GM19467 (cell line): ENCODE measurements around the gene MIDN.
A peak's percentile ranks its signal among the peaks of the same experiment; 100 is the strongest.

Source experiments
- ATAC-seq: cut with Tn5 transposase; IDR thresholded peaks from one replicate; pipeline ENCODE4 v1.9.1; 2021; ENCODE audit warnings: mild to moderate bottlenecking, moderate library complexity; ENCODE audit not compliant: unreplicated experiment

MIDN gene

DNA sequence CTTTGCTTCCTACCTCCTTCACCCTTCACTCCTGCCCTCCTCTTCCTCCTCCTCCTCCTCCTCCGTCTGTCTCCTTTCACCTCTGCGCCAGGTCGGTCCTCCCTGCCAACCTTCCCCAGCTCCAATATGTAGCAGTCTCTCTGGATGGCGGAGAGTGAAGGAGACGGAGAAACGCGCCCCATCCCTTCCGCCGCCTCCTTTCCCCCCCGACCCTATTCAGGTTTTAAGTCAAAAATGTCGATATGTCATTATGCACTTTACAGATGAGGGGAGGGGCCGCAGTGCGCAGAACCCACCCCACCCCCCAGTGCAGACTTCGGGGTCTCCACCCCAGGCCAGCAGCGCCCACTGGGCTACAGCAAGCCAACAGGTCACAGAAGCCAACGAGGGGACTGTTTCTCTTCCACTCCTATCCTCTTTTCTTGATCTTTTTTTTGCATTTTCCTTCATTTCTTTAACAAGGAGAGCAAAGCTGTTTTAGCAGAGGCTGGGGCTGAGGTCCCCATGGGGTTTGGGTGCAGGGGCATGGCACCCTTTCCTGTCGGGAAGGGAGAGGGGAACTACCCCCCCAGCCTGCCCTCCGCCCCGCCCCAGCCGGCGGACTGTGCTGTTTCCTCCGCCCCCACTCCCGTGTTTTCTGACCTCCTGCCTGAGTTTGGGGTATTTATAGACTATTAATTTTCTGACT lies 9.2 kb downstream of the MIDN start:
- ATAC-seq = no peak

DNA sequence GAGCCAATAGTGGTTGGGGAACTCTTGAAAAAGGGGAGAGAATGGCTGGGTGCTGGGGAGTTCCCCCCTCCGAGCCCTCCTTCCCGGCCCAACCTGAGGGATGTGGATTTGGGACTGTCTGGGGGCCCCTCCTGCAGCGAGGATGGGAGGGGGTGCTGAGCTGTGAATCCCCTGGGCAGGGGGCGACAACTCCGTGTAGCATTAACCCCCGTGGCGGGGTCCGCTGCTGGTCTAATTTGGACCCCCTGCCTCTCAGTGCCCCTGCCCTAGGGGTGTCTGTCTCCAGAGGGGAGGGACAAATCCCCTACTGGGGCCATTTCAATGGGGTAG lies 9.7 kb downstream of the MIDN start:
- no peak for ATAC-seq

DNA sequence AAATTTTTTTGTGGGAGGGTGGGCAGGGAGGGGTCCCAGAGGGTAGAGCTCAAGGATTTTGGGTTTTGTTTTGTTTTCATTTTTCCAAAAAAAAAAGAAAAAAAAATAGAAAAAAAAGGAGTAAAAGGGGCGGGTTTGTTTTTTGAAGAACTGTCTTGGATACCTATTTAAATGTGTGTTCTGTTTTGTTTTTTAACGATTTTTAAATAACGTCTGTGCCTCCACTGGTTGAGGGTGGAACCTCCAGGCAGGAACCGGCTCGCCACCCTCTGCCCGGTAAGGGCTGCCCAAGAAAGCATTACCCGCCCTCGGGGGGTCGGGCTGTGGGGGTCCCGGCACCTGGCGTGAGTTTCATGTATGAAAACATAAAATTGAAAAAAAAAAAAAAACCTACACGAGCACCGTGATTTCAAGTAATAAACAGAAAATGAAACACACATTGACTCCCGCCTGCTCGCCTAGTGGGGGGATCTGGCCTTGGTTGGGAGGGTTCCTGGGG lies 10.4 kb downstream of the MIDN start:
- no peak for ATAC-seq

DNA sequence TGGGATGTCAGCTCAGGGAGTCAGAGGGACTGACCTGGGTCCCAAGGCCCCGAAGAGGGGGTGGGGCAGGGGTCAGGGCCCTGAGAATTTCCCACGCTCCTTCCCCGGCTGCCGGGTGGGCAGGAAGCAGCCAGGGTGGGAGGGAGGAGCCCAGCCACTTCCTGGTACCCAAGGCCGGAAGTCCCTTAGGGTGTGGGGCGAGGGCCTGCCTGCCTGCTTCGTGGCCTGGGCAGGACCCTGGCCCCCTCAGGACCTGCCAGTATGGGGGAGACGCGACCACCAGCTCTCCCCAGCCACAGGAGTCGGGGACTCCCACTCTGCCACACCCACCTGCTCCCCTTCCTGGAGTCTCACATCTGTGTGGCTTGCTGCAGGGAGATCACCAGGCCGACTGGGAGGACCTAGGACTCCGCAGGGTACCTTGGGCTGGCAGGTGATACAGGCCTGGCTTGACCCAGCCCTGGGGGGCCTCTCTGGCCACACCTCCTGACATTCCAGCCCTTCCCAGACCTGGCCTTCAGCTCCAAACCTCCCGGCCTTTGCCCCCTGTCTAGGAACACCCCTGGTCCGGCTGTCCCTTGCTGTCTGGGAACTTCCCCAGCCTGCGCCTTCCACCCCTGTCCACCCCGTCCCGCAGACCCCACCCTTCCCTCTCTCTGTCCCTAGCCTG lies 11.0 kb downstream of the MIDN start:
- no peak for ATAC-seq

DNA sequence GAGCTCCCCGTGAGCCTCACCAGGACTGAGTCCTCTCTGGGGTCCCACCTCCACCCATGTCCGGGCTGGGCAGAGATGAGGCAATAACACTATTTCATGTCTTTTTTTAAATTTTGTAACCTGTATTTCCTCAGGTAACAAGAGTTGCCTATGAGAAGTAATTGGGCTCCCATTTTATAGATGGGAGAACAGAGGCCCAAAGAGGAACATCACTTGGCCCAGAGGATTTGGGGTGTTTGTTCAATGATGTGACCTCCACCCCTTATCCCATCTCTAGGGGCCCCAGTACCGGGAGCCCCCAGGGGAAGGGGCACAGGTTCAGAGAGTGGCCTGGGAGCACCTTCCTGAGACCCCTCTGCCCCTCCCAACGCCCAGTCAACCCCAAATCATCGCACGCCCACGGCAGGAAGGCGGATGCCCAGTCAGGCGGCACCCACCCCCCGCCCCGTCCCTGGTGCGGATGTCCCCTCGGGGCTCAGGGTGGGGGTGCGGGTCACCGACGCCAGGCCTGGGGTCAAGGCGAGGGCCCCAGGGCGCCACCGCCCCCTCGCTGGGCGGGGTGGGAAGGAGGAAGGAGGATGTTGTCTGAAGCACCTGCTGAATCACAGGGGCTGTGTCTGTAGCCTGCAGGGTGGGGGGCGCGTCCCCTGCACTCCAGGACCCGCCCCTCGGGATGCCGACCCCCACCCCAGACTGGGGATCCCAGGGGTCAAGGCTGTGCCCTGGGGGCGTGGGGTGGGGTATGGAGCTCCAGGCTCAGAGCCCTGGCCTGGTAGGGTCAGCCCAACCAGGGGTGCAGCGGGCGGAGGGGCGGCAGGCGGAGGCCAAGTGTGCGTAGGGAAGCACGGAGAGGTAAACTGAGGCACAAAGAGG lies 11.7 kb downstream of the MIDN start:
- ATAC-seq = peak; percentile 4

DNA sequence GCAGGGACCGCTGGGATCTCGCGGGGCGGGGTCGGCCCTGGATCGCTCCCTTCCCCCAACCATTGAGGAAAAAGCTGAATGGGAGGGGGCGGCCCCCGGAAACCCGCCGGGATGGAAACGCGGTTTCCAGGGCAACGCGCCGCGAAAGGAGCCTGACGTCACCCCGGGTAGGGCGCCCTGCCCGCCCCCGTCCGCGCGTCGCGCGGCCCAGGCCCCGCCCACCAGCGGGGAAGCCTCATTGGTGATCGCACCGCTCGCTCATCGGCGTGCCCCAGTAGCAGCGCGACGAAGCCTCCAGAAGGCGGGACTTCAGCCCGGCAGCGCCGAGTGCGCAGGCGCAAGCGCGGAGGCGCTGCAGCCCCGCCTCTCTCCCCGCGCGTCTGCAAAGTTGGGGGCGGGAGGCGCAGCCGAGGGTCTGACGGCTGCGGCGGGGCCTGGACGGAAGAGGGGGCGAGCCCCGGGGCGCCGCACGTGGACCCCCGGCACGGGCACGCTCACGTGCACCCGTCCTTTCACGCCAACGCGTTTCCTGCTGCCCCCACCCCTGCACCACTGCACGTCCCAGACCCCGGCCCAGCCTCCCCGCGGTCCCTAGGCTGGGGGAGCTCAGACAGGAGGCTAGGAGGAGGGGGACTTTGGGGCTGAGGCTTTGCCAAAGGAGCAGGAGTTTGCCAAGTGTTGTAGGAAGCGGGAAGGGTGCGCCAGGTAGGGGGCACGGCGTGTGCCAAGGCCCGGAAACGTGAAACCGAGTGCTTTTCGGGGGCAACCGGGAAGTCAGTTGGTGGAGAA lies 12.6 kb downstream of the MIDN start:
- peak; percentile 44 for ATAC-seq

DNA sequence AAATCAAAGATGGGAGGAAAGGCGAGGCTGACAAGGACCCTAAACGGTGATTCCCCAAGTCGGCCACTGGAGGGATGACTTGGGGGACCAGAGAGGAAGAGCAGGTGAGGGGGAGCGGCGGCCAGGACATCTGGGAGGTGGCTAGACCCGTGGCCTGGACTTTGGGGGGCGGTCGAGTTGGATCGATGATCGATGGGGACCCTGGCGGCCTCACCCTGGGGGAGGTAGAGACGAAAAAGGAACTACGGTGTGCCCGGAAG lies 13.1 kb downstream of the MIDN start:
- ATAC-seq = no peak

DNA sequence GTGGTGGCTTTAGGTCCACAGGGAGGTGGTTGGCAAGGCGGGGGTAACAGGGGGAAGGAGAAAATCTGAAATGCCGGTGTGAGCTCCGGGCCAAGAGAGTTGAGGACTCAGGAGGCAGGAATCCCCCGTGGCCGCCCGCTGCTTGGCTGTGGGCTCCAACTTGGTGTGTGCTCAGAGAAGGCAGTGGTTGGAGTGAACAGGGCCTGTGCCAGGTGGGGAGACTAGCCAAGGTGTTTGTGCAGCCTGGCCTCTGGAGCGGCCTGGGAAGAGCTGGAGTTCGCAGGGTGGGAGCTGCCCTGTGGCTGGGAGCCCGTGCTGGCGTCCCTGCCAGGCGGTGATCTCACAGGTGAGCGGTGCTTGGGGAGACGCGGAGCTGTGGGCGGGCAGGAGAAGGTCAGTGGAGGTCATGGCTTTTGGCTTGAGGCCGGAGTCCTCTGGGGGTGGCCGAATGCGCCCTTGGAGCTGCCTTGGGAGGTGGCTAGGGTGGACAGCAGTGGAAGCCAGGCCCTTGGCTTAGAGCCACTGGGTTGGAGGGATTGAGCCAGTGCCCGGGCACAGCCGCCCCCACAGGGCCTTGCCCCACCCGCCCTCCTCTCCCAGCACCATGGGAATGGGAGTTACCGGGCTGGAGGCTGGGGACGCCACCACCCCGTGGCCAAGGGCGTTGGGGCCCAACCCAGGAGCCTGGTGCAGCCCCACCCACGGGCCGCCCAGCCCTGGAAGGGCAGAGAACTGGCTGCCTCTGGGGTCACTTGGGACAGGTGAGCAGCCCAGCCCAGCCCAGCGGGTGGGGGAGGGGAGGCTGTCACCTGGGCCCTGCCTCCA lies 13.6 kb downstream of the MIDN start:
- no peak for ATAC-seq

DNA sequence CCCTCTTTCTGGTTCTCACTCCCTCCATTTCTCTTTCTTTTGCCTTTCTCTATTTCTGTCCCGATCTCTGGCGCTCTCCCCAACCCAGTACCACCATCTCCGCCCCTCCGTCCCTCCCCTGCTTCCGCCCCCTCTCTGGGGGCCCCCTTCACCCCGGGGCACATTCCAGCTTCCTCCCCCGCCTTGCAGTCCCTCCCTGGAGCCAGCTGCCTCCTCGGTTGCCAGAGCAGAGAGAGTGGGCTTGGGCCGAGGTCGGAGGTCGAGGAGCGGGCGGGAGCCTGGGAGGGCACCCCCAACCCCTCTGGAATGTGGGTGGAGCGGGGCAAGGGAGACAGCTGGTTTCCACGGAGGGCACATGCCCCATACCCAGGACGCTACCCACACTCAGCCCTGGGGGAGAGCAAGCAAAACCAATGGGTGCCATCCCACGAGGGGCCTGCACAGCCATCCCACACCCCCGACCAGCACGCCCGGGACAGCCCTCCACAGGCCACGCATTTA lies 14.3 kb downstream of the MIDN start:
- no peak for ATAC-seq

DNA sequence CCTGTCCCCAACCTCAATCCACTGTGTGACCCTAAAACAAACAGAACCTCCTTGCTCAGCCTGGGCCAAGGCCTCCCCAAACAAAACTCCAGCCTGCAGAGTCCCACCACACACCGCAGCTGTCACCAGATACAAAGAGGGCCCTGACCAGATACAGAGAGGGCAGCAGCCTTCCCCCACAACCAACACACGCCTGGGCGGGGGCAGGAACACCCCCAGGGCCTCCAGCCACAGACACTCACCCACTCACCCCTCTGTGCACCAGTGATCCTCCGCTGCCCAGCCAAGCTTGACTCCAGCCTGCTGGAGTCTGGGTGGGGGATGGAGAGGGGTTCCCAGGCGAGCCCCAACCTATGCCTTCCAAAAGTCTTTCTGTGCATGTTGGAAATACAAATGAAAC lies 14.8 kb downstream of the MIDN start:
- no peak for ATAC-seq

DNA sequence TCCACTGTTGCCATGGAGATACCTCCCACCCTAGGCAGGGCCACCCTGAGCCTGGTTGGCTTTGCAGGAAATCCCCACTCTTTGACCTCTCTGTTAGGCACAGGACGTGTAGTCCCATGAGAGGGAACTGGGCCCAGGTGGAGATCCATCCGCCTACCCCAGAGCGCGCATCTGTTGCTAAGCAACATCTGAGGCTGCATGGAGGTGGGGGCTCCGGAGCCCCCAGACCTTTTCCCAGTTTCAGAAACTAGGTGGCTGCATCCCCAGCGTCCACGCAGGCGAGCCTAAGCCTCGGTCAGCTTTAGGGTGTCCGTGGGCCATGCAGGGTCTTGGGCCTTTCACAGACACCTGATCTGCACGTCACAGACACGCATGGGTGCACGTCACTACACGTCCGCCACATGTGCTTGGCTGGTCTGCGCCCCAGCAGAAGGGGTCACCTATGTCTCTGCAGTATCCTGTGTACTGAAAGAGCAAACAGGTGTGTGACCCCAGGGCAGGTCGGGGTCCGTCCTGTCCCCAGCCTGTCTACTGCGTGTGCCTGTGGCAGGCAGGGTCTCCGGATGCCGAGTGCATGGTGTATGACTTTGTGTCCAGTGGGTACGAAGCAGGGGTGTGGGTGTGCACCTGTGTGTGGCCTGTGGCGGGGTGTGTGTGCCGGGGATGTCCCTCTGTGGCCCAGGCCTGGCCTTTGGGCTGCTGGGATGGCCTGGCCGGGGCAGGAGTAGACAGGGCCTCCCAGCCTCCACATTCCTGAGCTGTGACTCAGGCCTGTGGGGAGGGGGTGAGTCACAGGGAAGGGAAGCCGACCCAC lies 16.6 kb downstream of the MIDN start:
- no peak for ATAC-seq

DNA sequence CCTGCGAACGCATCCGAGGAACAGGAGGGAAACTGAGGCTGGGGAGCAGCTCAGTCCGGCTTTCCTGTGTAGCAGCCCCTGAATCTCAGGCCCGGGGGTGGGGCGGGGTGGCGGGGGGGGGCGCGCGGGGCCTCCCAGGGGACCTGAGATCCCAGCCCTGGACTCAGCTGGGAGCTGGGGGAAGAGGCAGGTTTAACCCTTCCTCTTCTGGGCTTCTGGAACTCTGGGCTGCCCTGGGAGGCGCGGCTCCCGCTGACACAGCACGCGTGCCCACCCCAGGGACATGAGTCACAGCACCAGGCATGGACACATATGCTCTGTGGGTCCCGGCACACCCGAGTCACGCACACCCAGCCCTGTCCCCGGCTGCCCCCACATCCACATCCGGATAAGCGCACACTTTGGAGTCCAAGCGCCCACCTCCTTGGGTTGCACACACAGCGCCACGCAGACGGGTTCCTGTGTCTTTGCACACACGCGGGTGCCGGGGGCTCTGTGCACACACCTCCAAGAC lies 17.3 kb downstream of the MIDN start:
- no peak for ATAC-seq

DNA sequence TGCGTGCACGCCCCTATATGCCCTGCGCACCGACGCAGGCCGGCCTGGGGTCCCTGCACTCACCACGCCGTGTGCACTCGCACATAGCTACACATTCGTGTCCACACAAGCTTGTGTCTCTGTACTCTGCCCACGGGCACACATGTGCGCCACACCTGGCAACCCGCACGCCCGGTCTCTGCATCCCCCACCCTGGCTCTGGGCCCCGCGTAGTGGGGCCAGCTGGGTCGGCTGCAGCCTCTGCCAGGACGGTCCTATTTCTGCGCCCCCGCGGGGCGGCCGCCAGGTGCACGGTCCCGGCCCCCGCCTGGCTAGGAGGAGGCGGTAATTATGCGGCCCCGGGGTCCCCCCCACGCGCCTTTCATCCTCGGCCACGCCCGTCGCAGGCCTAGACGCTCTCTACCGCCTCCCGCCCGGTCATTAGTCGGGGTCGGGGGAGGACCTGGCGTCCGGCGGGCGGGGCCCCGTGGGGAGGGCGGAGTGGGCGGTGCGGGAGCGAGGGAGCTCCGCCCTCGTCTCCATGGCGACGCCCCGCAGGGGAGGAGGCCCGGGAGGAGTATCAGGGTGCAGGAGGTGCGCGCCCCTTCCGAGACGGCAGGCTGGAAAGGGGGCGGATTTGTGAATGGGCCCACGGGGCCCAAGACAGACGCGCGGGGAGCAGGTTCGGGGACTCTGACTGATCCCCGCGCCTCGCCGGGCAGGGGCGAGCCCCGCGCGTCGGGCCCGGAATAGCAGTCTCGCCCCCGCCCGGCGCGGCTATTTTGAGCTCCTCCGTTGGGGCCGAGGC lies 17.9 kb downstream of the MIDN start:
- ATAC-seq = no peak

DNA sequence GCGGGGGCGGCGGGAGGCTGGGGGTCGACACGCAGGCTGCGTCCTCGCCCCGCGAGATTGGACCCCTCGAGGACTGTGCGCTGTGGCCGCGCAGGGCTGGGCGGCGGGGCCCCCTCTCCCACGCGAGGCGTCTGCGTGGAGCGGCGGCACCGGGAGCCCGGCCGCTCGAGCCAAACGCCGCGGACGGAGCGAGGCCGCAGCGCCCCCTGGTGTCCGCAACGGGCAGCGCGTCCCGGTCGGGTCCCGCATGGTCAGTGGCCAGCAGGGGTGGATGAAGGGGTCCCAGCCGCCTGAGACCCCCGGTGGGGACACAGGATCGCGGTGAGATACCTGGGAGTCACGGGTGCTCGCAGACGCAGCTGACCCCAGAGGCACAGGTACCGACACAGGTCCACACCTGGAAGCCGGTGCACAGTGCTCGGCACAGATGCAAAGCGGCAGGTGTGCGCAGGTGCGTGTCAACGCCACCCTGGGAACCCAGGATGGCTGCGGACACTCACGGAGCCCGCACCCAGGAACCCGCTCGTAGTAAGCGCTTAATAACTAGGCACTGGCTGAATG lies 18.6 kb downstream of the MIDN start:
- ATAC-seq = no peak

DNA sequence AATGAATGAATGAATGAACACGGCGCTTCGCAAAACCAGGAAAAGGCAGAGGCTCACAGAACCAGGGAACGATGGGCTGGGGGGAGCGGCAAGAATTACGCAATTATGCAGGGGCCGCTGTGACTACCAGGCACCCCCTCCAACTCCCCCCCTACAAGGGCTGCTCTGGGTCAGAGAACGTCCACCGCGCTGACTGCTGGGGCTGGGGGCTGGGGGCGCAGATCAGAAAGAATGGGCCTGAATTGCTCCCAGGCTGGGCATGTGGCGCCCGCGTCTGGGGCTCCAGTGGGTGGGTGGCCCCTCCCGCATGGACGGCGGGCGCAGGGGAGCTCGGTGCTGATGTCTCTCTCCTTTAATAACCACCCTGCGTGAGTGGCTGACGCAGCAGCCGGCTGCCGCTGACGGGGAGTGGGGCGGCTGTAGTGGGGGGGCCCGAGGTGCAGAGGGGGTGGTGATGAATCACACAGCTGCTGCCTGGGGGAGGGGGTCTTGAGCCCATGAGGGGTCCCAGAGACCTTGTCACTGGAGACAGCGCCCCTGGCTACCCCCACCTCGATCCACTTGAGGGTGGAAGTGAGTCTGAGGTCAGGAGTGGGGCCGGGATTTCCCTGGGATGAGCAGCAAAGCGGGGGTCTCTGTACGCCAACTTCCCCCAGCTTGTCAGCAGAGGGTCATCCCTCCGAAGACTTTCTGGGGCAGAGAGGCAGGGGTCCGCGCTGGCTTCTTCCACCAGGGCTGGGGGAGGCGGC lies 19.3 kb downstream of the MIDN start:
- ATAC-seq = no peak

DNA sequence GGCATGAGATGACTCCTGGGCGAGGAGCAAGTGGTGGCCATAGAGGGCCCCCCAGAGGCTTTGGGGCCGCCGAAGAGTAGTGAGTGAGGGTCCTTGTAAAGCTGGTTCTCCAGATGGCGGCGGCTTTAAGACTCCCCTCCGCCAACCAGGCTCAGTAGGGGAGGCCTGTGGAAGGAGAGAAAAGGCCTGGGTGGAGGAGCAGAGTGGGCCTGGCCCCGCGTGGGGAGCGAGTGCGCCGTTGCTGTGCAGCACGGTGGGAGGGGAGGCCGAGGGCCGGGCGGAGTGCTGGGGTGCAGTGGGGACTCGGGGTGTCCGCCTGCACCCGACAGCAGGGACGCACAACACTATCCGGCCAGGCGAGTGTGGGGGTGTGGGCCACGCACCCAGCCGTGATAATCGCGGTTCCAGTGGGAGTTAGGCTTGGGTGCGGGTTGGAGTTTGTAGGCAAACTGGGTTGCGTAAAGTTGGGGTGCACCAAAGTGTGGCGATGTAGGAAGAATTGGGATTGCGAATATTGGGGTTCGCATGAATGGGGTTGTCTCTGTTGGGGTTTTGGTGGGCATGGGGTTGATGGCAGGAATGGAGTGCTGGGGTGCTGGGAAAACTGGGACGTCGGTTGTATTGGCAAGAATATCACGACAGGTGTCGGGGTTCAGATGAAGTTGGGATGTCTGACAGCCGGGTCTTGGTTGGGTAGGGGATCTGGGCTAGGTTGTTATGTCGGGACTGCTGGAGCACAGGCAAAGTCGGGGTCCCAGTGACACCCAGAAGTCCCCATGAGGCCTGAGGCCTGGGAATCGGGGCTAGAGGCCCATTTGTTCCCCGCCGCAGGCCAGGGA lies 20.1 kb downstream of the MIDN start:
- ATAC-seq = no peak
